ENCODE results near the gene TSPYL1.

- TF ChIP-seq POLR2AphosphoS5 (IDR thresholded peaks at IDR 0.05): no peak
- TF ChIP-seq EP300 (IDR thresholded peaks at IDR 0.05): no peak
Observed at GRCh38 chr6:116253188-116253504, 26.6 kb downstream of the TSPYL1 start.

Measured in suprapubic skin (tissue), 4 donors.